ENCODE data around the gene RGS3.

The RGS3 gene

DNA sequence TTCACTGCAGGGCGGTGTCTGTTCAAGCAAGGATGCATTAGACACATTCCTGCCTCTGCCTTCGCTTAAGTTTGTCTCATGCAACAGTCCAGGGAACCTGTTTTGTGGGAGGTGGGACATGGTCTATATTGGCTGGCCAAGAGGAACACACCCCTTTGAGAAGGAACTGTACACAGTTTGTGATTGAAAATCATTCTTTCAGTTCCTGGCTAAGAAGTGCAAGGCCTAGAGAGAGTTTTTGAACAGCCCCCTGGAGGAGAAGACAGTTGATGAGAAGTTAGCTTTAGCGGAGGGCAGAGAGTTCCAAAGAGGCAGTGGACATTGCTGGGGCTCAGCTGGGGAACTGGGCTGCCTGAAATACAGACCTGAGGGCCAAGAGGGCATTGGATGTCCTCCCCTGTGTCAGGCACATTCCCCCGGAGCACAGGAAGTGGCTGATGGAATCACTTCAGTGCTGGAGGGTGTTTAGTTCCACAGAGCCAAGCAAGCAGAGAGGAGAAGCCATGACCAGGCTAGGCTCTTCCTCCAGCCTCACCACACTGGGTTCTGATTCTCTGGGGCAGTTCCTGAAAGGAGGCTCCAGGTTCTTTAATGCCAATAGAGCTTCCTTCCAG is 66.6 kb downstream of the RGS3 start:
- DNase-seq (ENCODE audit: low spot score): no peak

- no peak for DNase-seq (ENCODE audit: low spot score)
Measured at GRCh38 chr9:113530942-113531341, 67.4 kb downstream of the RGS3 start.

- no peak for DNase-seq (ENCODE audit: low spot score)
Measured at GRCh38 chr9:113531919-113532808, 68.6 kb downstream of the RGS3 start.

DNA sequence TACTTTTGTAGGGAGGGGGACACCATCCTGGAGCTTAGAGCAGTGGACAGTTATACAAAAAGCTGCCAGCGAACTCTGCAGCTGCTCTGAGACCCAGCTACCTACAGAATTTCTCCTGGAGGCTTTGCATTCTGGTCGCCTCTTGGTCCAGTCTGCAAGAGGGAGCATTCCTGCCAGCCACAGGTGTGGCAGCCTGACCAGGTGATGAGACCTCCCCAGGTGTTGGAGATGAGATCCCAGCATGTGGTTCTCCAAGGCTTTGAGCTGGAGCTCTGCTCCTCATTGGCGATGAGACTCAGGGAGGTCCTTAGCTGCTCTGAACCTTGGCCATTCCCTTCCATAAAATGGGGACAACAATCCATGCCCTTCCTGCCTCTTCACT is 69.3 kb downstream of the RGS3 start:
- no peak for DNase-seq (ENCODE audit: low spot score)

GRCh38 chr9:113533335-113534225 is 70.1 kb downstream of the RGS3 start:
- DNase-seq (ENCODE audit: low spot score): no peak

DNA sequence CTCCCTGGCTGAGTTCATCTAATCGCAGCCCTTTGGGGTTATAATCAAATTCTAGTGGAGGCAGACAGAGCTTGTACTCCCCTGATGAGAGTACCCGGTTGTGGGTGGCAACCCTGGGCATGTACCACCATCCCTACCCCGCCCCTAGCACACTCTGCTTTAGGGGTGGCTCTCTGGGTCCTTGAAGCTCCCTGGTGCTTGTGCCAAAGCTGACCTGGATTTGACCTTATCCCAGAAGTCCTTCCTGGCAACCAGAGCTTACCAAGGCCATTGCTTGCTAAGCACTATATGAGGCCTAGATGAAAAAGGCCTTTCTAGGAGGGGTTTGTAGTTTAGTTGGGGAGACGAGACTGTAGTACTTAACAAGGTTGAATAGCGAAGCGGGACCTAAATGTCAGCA is 72.2 kb downstream of the RGS3 start:
- no peak for DNase-seq (ENCODE audit: low spot score)

DNA sequence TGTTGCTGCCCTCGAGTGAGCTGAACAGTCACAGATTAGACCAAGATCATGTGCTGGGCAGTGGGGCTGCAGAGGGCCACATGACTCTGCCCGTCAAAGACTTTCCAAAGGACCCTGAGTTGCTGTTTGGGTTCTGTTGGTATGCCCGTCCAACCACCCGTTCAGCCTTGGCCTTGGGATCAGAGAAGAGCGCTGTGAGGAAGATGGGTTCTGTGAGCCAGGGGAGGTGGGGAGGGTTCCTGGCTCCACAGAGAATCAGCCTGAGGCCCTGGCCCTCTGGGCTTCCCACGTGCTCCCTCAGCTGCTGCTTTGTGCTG is 72.6 kb downstream of the RGS3 start:
- no peak for DNase-seq (ENCODE audit: low spot score)

DNA sequence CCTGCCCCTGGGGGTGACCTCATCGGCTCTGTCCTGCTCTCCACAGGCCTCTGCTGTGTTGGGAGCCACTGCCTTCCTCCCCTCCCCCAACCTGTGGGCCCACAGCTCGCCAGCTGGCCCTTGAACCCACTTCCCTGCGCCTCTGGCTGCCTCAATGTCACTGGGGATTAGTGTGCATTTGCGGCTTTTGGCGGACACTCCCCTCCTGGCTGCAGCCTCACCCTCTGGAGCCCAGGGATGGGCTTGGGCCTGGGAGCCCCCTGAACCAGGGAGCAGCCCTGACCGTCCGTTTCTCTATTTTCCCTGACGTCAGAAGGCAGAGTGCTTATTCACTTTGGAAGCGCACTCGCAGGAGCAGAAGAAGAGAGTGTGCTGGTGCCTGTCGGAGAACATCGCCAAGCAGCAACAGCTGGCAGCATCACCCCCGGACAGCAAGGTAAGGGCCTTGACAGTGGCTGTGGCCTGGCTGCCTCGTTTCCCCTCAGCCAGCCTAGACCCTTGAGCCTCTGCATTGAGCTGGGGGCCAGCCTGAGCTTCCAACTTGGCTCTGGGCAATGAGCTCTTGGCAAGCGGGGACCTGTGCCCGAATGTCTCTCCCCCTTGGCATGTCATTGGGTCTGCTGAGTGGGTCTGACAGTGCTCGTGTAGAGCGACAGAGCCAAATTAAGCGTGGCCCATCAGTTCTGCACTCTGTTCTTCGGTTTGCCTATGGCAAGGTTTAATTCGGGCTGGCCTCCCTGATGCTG is 73.1 kb downstream of the RGS3 start:
- no peak for DNase-seq (ENCODE audit: low spot score)

GRCh38 chr9:113537229-113537810 is 73.8 kb downstream of the RGS3 start:
- no peak for DNase-seq (ENCODE audit: low spot score)

GRCh38 chr9:113538131-113538530 is 74.6 kb downstream of the RGS3 start:
- DNase-seq (ENCODE audit: low spot score): no peak

DNA sequence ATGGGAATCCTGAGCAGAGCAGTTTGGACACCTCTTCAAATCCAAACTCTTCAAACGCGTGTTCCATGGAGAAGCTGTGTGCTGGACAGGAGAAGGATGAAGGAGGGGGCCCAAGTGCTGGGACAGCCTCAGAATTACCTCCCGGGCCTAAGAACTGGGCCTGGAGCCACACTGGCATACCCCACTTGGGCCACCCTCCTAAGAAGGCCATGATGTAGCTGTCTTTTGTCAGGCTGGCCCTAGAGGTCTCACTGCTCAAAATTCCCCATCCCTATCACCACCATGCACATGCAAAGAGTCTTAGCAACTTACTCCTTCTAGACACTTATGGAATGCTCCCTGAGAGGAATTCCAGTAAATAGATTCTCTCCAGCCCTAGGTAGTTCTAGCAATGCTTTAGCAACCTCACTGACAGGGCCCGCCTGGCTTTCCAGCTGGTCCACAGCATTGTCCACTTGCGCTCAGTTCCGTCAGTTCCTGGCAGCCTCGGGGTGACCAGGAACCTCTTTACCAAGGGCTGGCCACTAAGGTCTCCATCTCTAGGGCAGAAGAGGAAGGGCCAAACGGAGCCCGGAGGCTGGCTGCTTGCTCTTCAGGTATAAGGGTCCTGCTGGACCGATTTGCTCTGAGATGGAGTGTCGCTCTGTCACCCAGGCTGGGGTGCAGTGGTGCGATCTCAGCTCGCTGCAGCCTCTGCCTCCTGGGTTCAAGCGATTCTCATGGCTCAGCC is 75.3 kb downstream of the RGS3 start:
- DNase-seq (ENCODE audit: low spot score): no peak

- DNase-seq (ENCODE audit: low spot score): no peak
Measured at GRCh38 chr9:113540466-113540865, 76.9 kb downstream of the RGS3 start.

- DNase-seq (ENCODE audit: low spot score): peak; percentile 44
Measured at GRCh38 chr9:113541019-113541900, 77.7 kb downstream of the RGS3 start.

- DNase-seq (ENCODE audit: low spot score): no peak
Measured at GRCh38 chr9:113542006-113542405, 78.5 kb downstream of the RGS3 start.

DNA sequence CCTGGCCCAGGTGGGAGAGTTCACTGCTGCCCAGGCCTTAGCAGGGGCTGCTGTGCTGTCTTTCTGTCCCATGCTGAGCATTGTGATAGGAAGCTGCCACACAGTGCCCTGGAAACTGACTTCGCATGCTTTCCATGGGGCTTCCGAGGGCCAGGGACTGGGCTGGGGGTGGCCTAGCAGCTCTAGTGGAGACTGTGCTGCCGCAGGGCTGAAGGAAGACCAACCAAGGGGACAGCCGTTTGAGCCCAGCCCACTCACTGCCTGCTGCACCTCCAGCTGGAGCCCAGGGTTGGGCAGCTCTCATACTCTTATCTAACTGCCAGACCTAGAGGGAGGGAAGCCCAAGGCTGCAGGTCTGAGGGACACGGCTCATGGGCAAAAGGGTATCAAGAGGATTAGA is 79.2 kb downstream of the RGS3 start:
- no peak for DNase-seq (ENCODE audit: low spot score)

- no peak for DNase-seq (ENCODE audit: low spot score)
Measured at GRCh38 chr9:113543296-113543981, 79.9 kb downstream of the RGS3 start.

- DNase-seq (ENCODE audit: low spot score): no peak
Measured at GRCh38 chr9:113543982-113544303, 80.4 kb downstream of the RGS3 start.

DNA sequence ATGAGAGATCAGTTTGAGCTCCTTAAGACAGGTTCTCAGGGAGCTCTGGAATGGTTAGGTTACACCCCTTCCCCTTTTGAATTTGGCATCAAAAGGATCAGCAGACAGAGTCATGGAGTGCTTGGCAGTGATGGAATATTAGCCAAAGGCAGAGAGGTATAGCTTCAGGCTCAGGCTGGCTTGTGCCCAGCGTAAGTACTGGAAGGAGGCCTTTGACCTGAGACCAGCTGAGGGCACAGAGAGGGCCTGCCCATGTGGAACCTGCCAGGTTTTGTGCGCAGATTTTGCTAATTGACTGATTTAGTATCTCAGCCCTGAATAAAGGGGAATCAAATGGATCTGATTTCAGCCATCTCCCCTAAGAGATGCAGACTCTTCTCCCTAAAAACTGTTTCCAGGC is 81.5 kb downstream of the RGS3 start:
- DNase-seq (ENCODE audit: low spot score): no peak

GRCh38 chr9:113546566-113546965 is 83.0 kb downstream of the RGS3 start:
- no peak for DNase-seq (ENCODE audit: low spot score)

GRCh38 chr9:113547501-113547900 is 84.0 kb downstream of the RGS3 start:
- DNase-seq (ENCODE audit: low spot score): no peak
